Left lung (tissue), 10 donors: ENCODE results near the gene PREX1. TPM values are rescaled to one million over a fixed set of nuclear protein-coding genes. Genes with fewer than 3 reads are reported as not detected.
A peak's percentile ranks its signal among the peaks of the same experiment; 100 is the strongest.

Experiments
- ATAC-seq: fragments of 200-7000 bp; cut with Tn5 transposase; one replicate; pipeline ENCODE4 v1.9.1; 2020; ENCODE audit warnings: moderate library complexity
- DNase-seq, 4 donors: peaks; one replicate each; pipeline ENCODE4 v3.0.0-alpha.2; 2013 to 2020
- H3K27ac ChIP-seq, 2 donors: fragments of 200-600 bp; sonication (generic) in 1 of 2; one replicate each; pipeline versions ENCODE4 v1.5.0 to v1.8.0; 2020 to 2021
- H3K27me3 ChIP-seq, 2 donors: fragments of 200-600 bp; sonication (generic) in 1 of 2; one replicate each; pipeline versions ENCODE4 v1.5.0 to v1.8.0; 2020 to 2021
- H3K36me3 ChIP-seq, 2 donors: fragments of 200-600 bp; sonication (generic) in 1 of 2; one replicate each; pipeline versions ENCODE4 v1.5.0 to v1.8.0; 2020 to 2021
- H3K4me1 ChIP-seq, 2 donors: fragments of 200-600 bp; one replicate each; pipeline ENCODE4 v1.8.0; 2021
- H3K4me3 ChIP-seq, 2 donors: fragments of 200-600 bp; sonication (generic) in 1 of 2; one replicate each; pipeline versions ENCODE4 v1.5.0 to v1.8.0; 2020 to 2021; ENCODE audit warnings: mild to moderate bottlenecking in 1 of 2
- H3K9me3 ChIP-seq, 2 donors: fragments of 200-600 bp; sonication (generic) in 1 of 2; one replicate each; pipeline versions ENCODE4 v1.5.0 to v1.8.0; 2020 to 2021
- CTCF ChIP-seq, 2 donors: fragments of 200-600 bp; sonication (generic) in 1 of 2; IDR thresholded peaks; one replicate each; pipeline versions ENCODE4 v1.5.0 to v1.8.0; 2021; ENCODE audit warnings: antibody characterized with exemption in 2 of 2
- intact Hi-C, 2 donors: fragments of 100-400 bp; cut with DNase I; formaldehyde crosslinking; loops; one replicate each; pipeline versions ENCODE4 v1.11.2 to v1.14.2; 2022
- polyA plus RNA-seq, 6 donors: library from polyadenylated mRNA; unstranded; fragments of 120-200 nt; gene quantifications; one replicate each; pipeline ENCODE4 v1.2.1, GENCODE V29; 2013; ENCODE audit not compliant: insufficient read length in 6 of 6
- total RNA-seq, 2 donors: library from RNA; stranded (reverse); fragmentation: NEBNext Ultra II Directional; extraction: Animal tissue kit (Norgen Biotek cat#: 25700); gene quantifications; one replicate each; pipeline ENCODE4 v1.2.1, GENCODE V29; 2021
- donor health status: DM: no; HTN: yes; CAD: no.
- donor health status: DM: no; HTN: no; CAD: no.

The PREX1 gene
- total and polyA plus RNA-seq, 8 donors: 20.3 to 111 (median 26.1) TPM

GRCh38 chr20:48763216-48763914 lies 64.4 kb downstream of the PREX1 start:
- DNase-seq: no peak
- H3K9me3 ChIP-seq: no peaks in the 10 kb centered on the region

GRCh38 chr20:48761874-48762273 lies 65.9 kb downstream of the PREX1 start:
- DNase-seq (no peak), ATAC-seq (no peak)
- no peaks in the 10 kb centered on the region for H3K27me3 ChIP-seq
- H3K36me3 ChIP-seq: no peaks in the 10 kb centered on the region
- H3K4me3 ChIP-seq: no peak overlapping the region
- peak overlapping the region; percentile 48 to 87 for H3K27ac ChIP-seq
- no peak for TF ChIP-seq CTCF (IDR thresholded peaks at IDR 0.05)
- H3K4me1 ChIP-seq: peaks cover 0 to 100% of the 10 kb centered on the region in 2 donors
- no peaks in the 10 kb centered on the region for H3K9me3 ChIP-seq
- intact Hi-C loops: no loop called here

More at GRCh38 chr20:48763216-48763914, 64.4 kb downstream of the PREX1 start:
- Histone ChIP-seq H3K27me3 (peaks cover 0 to under 1% of the 10 kb centered on the region in 2 donors), H3K27ac (peak overlapping the region in 1 of 2 donors; percentile 87), H3K36me3 (no peaks in the 10 kb centered on the region), H3K4me3 (no peak overlapping the region), H3K4me1 (peaks cover 0 to 100% of the 10 kb centered on the region in 2 donors)
- no peak for TF ChIP-seq CTCF (IDR thresholded peaks at IDR 0.05)
- no peak for ATAC-seq
- intact Hi-C loops: no loop called here

GRCh38 chr20:48761023-48761785 lies 66.6 kb downstream of the PREX1 start:
- peak overlapping the region; percentile 56 to 87 for H3K27ac ChIP-seq

GRCh38 chr20:48760403-48760983 lies 67.3 kb downstream of the PREX1 start:
- Histone ChIP-seq H3K9me3 (no peaks in the 10 kb centered on the region), H3K36me3 (no peaks in the 10 kb centered on the region), H3K27ac (peak overlapping the region; percentile 56 to 87), H3K4me1 (peaks cover 0 to 98% of the 10 kb centered on the region in 2 donors), H3K27me3 (no peaks in the 10 kb centered on the region), H3K4me3 (peak overlapping the region in 1 of 2 donors; percentile 2)
- peak; percentile 65 for ATAC-seq
- TF ChIP-seq CTCF (IDR thresholded peaks at IDR 0.05): no peak
- DNase-seq: no peak
- intact Hi-C loops: no loop called here

More at GRCh38 chr20:48761023-48761785, 66.6 kb downstream of the PREX1 start:
- intact Hi-C loops: no loop called here
- Histone ChIP-seq H3K9me3 (no peaks in the 10 kb centered on the region), H3K27me3 (no peaks in the 10 kb centered on the region), H3K4me1 (peaks cover 0 to 98% of the 10 kb centered on the region in 2 donors), H3K4me3 (peak overlapping the region in 1 of 2 donors; percentile 2), H3K36me3 (no peaks in the 10 kb centered on the region)
- peak in 2 of 4 donors; percentile 71 to 88 for DNase-seq
- peak; percentile 47 for ATAC-seq
- no peak for TF ChIP-seq CTCF (IDR thresholded peaks at IDR 0.05)
